Fibroblast of lung (primary cell): ENCODE measurements around the gene ZNF540.

Source experiments
- EZH2 ChIP-seq: IDR thresholded peaks from 2 replicates; pipeline ENCODE4 v1.5.1; 2012; ENCODE audit warnings: low read length, control low read depth, mild to moderate bottlenecking; ENCODE audit errors: missing control alignments
- TF ChIP-seq, protein P1 (sequence below), 2 donors: IDR thresholded peaks in 1 of 2; conservative IDR thresholded peaks in 1 of 2; 1 replicate in 1 of 2; 2 replicates in 1 of 2; pipeline ENCODE4 v1.5.1; 2011 to 2012; ENCODE audit warnings: low read length in 2 of 2, control low read depth in 1 of 2, inconsistent platforms in 1 of 2, low read depth in 1 of 2, mild to moderate bottlenecking in 1 of 2

DNA sequence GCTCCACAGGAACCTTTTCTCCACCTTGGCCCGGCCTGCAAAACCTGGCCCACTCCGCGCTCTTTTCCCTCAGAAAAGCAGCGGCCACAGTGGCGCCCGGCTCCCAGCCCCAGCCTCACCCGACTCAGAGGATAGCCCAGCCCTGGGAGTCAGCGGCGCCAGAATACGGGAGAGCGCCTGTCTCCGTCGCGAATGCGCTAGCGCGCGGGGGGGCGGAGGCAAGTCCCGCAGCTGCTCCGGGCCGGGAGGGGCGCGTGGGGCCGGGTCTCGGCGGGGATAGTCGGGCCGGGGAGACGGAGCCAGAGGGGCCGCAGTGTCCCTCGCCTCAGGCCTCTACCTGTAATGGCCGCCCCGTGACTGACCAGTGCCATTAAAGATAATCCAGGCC lies 60.6 kb downstream of the ZNF540 start, which contains the start of gene ZFP30:
- TF ChIP-seq, protein P1, sequence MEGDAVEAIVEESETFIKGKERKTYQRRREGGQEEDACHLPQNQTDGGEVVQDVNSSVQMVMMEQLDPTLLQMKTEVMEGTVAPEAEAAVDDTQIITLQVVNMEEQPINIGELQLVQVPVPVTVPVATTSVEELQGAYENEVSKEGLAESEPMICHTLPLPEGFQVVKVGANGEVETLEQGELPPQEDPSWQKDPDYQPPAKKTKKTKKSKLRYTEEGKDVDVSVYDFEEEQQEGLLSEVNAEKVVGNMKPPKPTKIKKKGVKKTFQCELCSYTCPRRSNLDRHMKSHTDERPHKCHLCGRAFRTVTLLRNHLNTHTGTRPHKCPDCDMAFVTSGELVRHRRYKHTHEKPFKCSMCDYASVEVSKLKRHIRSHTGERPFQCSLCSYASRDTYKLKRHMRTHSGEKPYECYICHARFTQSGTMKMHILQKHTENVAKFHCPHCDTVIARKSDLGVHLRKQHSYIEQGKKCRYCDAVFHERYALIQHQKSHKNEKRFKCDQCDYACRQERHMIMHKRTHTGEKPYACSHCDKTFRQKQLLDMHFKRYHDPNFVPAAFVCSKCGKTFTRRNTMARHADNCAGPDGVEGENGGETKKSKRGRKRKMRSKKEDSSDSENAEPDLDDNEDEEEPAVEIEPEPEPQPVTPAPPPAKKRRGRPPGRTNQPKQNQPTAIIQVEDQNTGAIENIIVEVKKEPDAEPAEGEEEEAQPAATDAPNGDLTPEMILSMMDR (conservative IDR thresholded peaks at IDR 0.05 in 1 of 2, IDR thresholded peaks at IDR 0.05 in 1 of 2; ENCODE audit: low read depth in 1 of 2, low read length in 2 of 2): no peak
- no peak for TF ChIP-seq EZH2
